ENCODE data around the gene CNTNAP4.

DNA sequence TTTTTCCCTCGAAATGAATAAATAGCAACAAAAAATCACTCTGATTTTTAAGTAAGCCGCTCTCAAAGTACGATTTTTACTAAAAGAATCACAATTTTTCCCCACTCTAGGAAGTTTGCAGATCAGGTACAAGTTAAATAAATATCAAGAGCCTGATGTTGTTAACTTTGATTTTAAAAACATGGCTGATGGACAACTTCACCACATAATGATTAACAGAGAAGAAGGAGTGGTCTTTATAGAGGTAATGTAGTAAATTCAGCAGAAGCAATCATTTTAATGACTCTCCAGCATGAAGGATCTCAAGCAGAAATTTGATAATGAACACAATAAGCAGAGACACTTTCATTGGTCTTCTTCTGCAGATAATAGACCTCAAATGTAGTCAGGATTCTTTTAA is 262.4 kb downstream of the CNTNAP4 start:
- TF ChIP-seq, protein P1, sequence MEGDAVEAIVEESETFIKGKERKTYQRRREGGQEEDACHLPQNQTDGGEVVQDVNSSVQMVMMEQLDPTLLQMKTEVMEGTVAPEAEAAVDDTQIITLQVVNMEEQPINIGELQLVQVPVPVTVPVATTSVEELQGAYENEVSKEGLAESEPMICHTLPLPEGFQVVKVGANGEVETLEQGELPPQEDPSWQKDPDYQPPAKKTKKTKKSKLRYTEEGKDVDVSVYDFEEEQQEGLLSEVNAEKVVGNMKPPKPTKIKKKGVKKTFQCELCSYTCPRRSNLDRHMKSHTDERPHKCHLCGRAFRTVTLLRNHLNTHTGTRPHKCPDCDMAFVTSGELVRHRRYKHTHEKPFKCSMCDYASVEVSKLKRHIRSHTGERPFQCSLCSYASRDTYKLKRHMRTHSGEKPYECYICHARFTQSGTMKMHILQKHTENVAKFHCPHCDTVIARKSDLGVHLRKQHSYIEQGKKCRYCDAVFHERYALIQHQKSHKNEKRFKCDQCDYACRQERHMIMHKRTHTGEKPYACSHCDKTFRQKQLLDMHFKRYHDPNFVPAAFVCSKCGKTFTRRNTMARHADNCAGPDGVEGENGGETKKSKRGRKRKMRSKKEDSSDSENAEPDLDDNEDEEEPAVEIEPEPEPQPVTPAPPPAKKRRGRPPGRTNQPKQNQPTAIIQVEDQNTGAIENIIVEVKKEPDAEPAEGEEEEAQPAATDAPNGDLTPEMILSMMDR (IDR thresholded peaks at IDR 0.05; ENCODE audit: poor library complexity): no peak
- TF ChIP-seq EZH2 (IDR thresholded peaks at IDR 0.05; ENCODE audit: borderline replicate concordance): no peak
